Right atrium auricular region (tissue), 2 donors: Measurements from ENCODE around the gene KCTD15. TPM values are rescaled to one million over a fixed set of nuclear protein-coding genes. Genes with fewer than 3 reads are reported as not detected.

Experiments used
- DNase-seq: peaks from one replicate; pipeline ENCODE4 v3.0.0-alpha.2; 2019; ENCODE audit warnings: low spot score
- H3K27ac ChIP-seq, 2 donors: fragments of 200-600 bp; sonication (generic); 1 replicate in 1 of 2; 2 replicates in 1 of 2; pipeline ENCODE4 v1.5.1; 2016 to 2019
- H3K27me3 ChIP-seq, 2 donors: fragments of 200-600 bp; sonication (generic); one replicate each; pipeline versions ENCODE4 v1.5.1 to v1.6.0; 2017 to 2019
- H3K36me3 ChIP-seq: fragments of 200-600 bp; sonication (generic); one replicate; pipeline ENCODE4 v1.5.1; 2016
- H3K4me1 ChIP-seq, 2 donors: fragments of 200-600 bp; sonication (generic); one replicate each; pipeline versions ENCODE4 v1.5.1 to v1.6.0; 2017 to 2019
- H3K4me3 ChIP-seq, 2 donors: fragments of 200-600 bp; sonication (generic); 1 replicate in 1 of 2; 2 replicates in 1 of 2; pipeline ENCODE4 v1.5.1; 2017 to 2019; ENCODE audit warnings: mild to moderate bottlenecking in 1 of 2, moderate library complexity in 1 of 2
- H3K9me3 ChIP-seq, 2 donors: fragments of 200-600 bp; sonication (generic); one replicate each; pipeline ENCODE4 v1.5.1; 2019
- total RNA-seq, 2 donors: library from RNA; depleted of rRNA; stranded (reverse); fragments of >200 nt; gene quantifications; one replicate each; pipeline ENCODE4 v1.1.0, GENCODE V29; 2016
- TF ChIP-seq, protein P1 (sequence below), 2 donors: fragments of 200-600 bp; sonication (generic); IDR thresholded peaks; one replicate each; pipeline ENCODE4 v1.5.1; 2019; ENCODE audit warnings: antibody characterized with exemption in 2 of 2

KCTD15 gene
- total RNA-seq, 2 donors from 2014 or later, result 8.6 to 24.4 TPM

DNA sequence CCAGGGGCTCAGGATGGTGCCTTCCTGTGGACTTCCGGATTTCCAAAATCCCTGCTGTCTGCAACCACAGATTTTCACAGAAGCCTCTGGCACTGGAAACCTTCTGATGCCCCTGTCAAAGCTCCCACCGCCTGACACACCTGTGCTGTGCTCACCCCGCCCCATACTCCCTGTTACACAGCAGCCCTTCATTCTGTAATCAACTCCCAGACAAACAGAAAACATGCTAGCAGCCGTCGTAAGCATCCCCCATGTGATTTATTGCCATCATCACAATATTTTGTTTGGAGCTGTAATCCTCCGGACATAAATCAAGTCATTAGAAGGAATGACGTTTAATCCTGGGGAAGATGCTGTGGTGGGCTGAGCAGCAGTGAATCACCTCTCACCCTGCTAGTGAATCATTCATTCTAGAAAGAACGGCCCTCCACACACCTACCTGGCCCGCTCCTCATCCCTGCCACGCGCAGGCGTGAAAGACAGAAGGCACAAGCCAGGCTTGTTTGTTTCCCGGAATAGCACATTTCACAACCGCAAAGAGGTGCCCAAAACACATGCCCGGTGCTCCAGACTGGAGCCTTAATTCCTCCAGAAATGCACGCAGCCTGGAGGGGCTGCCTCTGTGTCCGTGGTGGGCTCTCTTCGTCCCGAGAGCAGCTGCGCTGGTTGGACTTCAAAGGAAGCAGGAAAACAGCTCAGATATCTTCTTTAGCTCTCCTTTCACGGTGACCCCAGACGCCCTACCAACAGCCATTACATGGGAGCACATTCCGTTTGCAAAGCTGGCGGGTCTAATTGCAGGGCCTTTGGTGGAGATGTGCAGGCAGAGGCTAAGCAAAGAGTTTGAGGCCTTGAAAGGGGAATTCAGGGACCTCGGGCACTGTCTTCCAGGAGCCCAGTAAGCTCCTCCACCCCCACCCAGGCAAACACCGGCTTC lies 41.3 kb upstream of the KCTD15 start:
- DNase-seq, result no peak
- Histone ChIP-seq H3K27me3 (no peaks in the 10 kb centered on the region), H3K36me3 (no peaks in the 10 kb centered on the region), H3K27ac (no peak overlapping the region), H3K4me1 (peaks cover 0 to 8% of the 10 kb centered on the region in 2 donors), H3K9me3 (no peaks in the 10 kb centered on the region), H3K4me3 (no peak overlapping the region)
- TF ChIP-seq, protein P1, sequence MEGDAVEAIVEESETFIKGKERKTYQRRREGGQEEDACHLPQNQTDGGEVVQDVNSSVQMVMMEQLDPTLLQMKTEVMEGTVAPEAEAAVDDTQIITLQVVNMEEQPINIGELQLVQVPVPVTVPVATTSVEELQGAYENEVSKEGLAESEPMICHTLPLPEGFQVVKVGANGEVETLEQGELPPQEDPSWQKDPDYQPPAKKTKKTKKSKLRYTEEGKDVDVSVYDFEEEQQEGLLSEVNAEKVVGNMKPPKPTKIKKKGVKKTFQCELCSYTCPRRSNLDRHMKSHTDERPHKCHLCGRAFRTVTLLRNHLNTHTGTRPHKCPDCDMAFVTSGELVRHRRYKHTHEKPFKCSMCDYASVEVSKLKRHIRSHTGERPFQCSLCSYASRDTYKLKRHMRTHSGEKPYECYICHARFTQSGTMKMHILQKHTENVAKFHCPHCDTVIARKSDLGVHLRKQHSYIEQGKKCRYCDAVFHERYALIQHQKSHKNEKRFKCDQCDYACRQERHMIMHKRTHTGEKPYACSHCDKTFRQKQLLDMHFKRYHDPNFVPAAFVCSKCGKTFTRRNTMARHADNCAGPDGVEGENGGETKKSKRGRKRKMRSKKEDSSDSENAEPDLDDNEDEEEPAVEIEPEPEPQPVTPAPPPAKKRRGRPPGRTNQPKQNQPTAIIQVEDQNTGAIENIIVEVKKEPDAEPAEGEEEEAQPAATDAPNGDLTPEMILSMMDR (IDR thresholded peaks at IDR 0.05), result no peak

DNA sequence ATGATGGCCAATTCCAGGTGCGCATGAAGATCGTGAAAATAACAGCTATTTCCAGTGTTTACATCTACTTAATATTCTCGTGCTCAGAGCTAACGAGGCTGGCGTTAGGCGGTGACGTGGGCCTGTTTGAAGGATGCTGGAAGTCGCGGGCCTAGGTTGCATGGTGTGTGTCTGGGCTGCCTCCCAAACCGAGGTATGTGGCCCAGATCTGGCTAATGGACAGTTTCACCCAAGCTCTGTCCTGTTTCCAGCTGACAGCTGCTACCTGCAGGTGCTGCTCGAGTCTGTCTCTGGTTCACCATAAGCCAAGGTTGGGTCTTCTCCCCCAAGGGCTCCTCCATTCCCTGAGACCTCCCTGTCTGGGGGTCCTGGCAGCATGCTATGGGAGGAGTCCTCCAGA lies 40.5 kb upstream of the KCTD15 start:
- TF ChIP-seq, protein P1 (IDR thresholded peaks at IDR 0.05), result no peak
- H3K27ac ChIP-seq, result no peak overlapping the region

GRCh38 chr19:33758541-33759013 lies 38.1 kb upstream of the KCTD15 start:
- DNase-seq, result no peak
- Histone ChIP-seq H3K9me3 (no peaks in the 10 kb centered on the region), H3K4me1 (peaks cover 0 to 8% of the 10 kb centered on the region in 2 donors), H3K27ac (no peak overlapping the region), H3K4me3 (no peak overlapping the region), H3K36me3 (no peaks in the 10 kb centered on the region), H3K27me3 (no peaks in the 10 kb centered on the region)
- TF ChIP-seq, protein P1 (IDR thresholded peaks at IDR 0.05), result no peak

More for the DNA sequence above, 40.5 kb upstream of the KCTD15 start:
- DNase-seq, result no peak
- H3K36me3 ChIP-seq, result no peaks in the 10 kb centered on the region
- H3K4me3 ChIP-seq, result no peak overlapping the region
- peaks cover 0 to 8% of the 10 kb centered on the region in 2 donors for H3K4me1 ChIP-seq
- no peaks in the 10 kb centered on the region for H3K9me3 ChIP-seq
- no peaks in the 10 kb centered on the region for H3K27me3 ChIP-seq

GRCh38 chr19:33759356-33759755 lies 37.3 kb upstream of the KCTD15 start:
- DNase-seq, result no peak
- H3K27me3 ChIP-seq, result no peaks in the 10 kb centered on the region
- H3K36me3 ChIP-seq, result no peaks in the 10 kb centered on the region
- H3K4me3 ChIP-seq, result no peak overlapping the region
- TF ChIP-seq, protein P1 (IDR thresholded peaks at IDR 0.05), result no peak
- no peaks in the 10 kb centered on the region for H3K9me3 ChIP-seq
- peaks cover 0 to 8% of the 10 kb centered on the region in 2 donors for H3K4me1 ChIP-seq
- H3K27ac ChIP-seq, result no peak overlapping the region

- peaks cover 0 to under 1% of the 10 kb centered on the region in 2 donors for H3K4me1 ChIP-seq
- H3K27ac ChIP-seq, result no peak overlapping the region
- H3K4me3 ChIP-seq, result no peak overlapping the region
- TF ChIP-seq, protein P1 (IDR thresholded peaks at IDR 0.05), result no peak
- no peak for DNase-seq
- no peaks in the 10 kb centered on the region for H3K27me3 ChIP-seq
- H3K9me3 ChIP-seq, result no peaks in the 10 kb centered on the region
- no peaks in the 10 kb centered on the region for H3K36me3 ChIP-seq
These were observed 32.9 kb upstream of the KCTD15 start for GRCh38 chr19:33763633-33764371.
